Mesenchymal stem cell (in vitro differentiated cells and primary cell): ENCODE results near the gene MYO3A.
"Not testable (repeated sequence)": the region's sequence is repeated elsewhere in the genome, so short reads cannot be mapped to it uniquely, and the experiment has no call there.

Experiments
- DNase-seq: peaks from one replicate; pipeline ENCODE4 v3.0.0-alpha.2; 2013
- H2AFZ ChIP-seq: one replicate; pipeline ENCODE4 v1.6.1; 2013; ENCODE audit warnings: low read depth, mild to moderate bottlenecking, control low read depth, inconsistent platforms, low read length, moderate library complexity
- H2AK5ac ChIP-seq: 2 replicates; pipeline ENCODE4 v1.6.1; 2013; ENCODE audit warnings: low read length, moderate library complexity, mild to moderate bottlenecking, inconsistent platforms; ENCODE audit not compliant: severe bottlenecking
- H2BK120ac ChIP-seq: one replicate; pipeline ENCODE4 v1.6.1; 2013; ENCODE audit warnings: low read depth, mild to moderate bottlenecking, inconsistent platforms, low read length, moderate library complexity
- H2BK12ac ChIP-seq, 2 experiments: one replicate each; pipeline ENCODE4 v1.6.1; 2013; ENCODE audit warnings: inconsistent platforms in 2 of 2, low read length in 2 of 2, mild to moderate bottlenecking in 2 of 2, moderate library complexity in 2 of 2, control low read depth in 1 of 2
- H2BK15ac ChIP-seq: one replicate; pipeline ENCODE4 v1.6.1; 2013; ENCODE audit warnings: mild to moderate bottlenecking, low read depth, inconsistent platforms; ENCODE audit not compliant: poor library complexity, severe bottlenecking
- H2BK5ac ChIP-seq: 2 replicates; pipeline ENCODE4 v1.6.1; 2013; ENCODE audit warnings: low read depth, mild to moderate bottlenecking, low read length, control low read depth, inconsistent platforms; ENCODE audit not compliant: poor library complexity, severe bottlenecking
- H3K14ac ChIP-seq, 2 experiments: one replicate each; pipeline ENCODE4 v1.6.1; 2013; ENCODE audit warnings: inconsistent platforms in 2 of 2, low read length in 2 of 2, control low read depth in 1 of 2, mild to moderate bottlenecking in 1 of 2, moderate library complexity in 1 of 2
- H3K18ac ChIP-seq, 2 experiments: one replicate each; pipeline ENCODE4 v1.6.1; 2013; ENCODE audit warnings: inconsistent platforms in 2 of 2, low read length in 2 of 2, control low read depth in 1 of 2, low read depth in 1 of 2, mild to moderate bottlenecking in 1 of 2
- H3K23ac ChIP-seq, 2 experiments: one replicate each; pipeline ENCODE4 v1.6.1; 2013; ENCODE audit warnings: inconsistent platforms in 2 of 2, low read length in 2 of 2, mild to moderate bottlenecking in 2 of 2, moderate library complexity in 2 of 2, control low read depth in 1 of 2
- H3K27ac ChIP-seq: 2 replicates; pipeline ENCODE4 v1.5.1; 2013; ENCODE audit warnings: mild to moderate bottlenecking, moderate library complexity, low read length, control low read depth, inconsistent platforms; ENCODE audit not compliant: poor library complexity, severe bottlenecking
- H3K27me3 ChIP-seq, 2 experiments: 2 replicates each; pipeline versions ENCODE4 v1.6.1 to v1.7.0; 2013; ENCODE audit warnings: low read length in 2 of 2, mild to moderate bottlenecking in 2 of 2, moderate library complexity in 2 of 2, control low read depth in 1 of 2, inconsistent platforms in 1 of 2; ENCODE audit not compliant: control insufficient read depth in 1 of 2, insufficient read depth in 1 of 2
- H3K36me3 ChIP-seq, 2 experiments: 2 replicates each; pipeline versions ENCODE4 v1.6.1 to v1.7.0; 2013; ENCODE audit warnings: low read length in 2 of 2, control low read depth in 1 of 2, inconsistent platforms in 1 of 2, low read depth in 1 of 2, mild to moderate bottlenecking in 1 of 2; ENCODE audit not compliant: insufficient read depth in 2 of 2, control insufficient read depth in 1 of 2
- H3K4ac ChIP-seq, 2 experiments: one replicate each; pipeline ENCODE4 v1.6.1; 2013; ENCODE audit warnings: inconsistent platforms in 2 of 2, low read length in 2 of 2, mild to moderate bottlenecking in 2 of 2, moderate library complexity in 2 of 2, control low read depth in 1 of 2, low read depth in 1 of 2
- H3K4me1 ChIP-seq: 2 replicates; pipeline ENCODE4 v1.6.1; 2013; ENCODE audit warnings: low read depth, low read length, control low read depth; ENCODE audit not compliant: control insufficient read depth, insufficient read depth
- H3K4me2 ChIP-seq: 2 replicates; pipeline ENCODE4 v1.6.1; 2013; ENCODE audit warnings: low read length, mild to moderate bottlenecking, inconsistent platforms; ENCODE audit not compliant: poor library complexity, severe bottlenecking
- H3K4me3 ChIP-seq, 2 experiments: 2 replicates each; pipeline versions ENCODE4 v1.5.1 to v1.7.0; 2013; ENCODE audit warnings: low read length in 2 of 2, mild to moderate bottlenecking in 2 of 2, control low read depth in 1 of 2, low read depth in 1 of 2; ENCODE audit not compliant: insufficient read depth in 1 of 2
- H3K79me1 ChIP-seq: replicated peaks from 2 replicates; pipeline ENCODE4 v1.6.1; 2013; ENCODE audit warnings: mild to moderate bottlenecking, control low read depth, low read length, inconsistent platforms; ENCODE audit not compliant: poor library complexity, severe bottlenecking
- H3K9ac ChIP-seq: 2 replicates; pipeline ENCODE4 v1.7.0; 2013; ENCODE audit warnings: mild to moderate bottlenecking, low read length, moderate library complexity
- H3K9me3 ChIP-seq: 2 replicates; pipeline ENCODE4 v1.7.0; 2013; ENCODE audit warnings: mild to moderate bottlenecking, low read length; ENCODE audit not compliant: control insufficient read depth
- H4K8ac ChIP-seq: one replicate; pipeline ENCODE4 v1.6.1; 2013; ENCODE audit warnings: inconsistent platforms, mild to moderate bottlenecking, low read length, moderate library complexity
- H4K91ac ChIP-seq: one replicate; pipeline ENCODE4 v1.6.1; 2013; ENCODE audit warnings: mild to moderate bottlenecking, low read length, inconsistent platforms
- WGBS: methylation state at CpG from one replicate; pipeline ENCODE4 v1.1.7; 2013; ENCODE audit warnings: mixed read lengths; 5-methylcytosine and 5-hydroxymethylcytosine counted together

Gene MYO3A

DNA sequence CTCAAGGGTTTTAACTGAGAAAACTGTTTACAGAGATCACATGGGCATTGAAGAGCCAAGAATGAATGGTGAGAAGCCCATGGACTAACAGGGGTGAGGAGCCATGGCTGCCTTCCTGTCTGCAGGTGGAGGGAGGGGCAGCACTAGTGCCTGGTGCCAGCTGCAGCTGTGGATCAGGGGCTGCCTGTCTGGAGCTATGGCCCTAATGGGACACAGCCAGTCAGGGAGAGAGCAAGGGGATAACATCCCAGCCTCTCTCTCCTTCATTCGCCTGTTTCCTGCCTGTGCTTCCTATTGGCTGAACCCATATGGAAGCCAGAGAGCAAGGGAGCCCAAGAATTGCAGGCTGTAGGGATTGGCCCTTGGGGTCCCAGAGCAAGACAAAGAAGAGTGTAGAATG is 156.7 kb downstream of the MYO3A start:
- Histone ChIP-seq H3K9ac (no peak overlapping the region), H2BK12ac (no peak overlapping the region), H3K4ac (no peak overlapping the region), H3K4me3 (no peak overlapping the region), H3K4me1 (no peaks in the 10 kb centered on the region), H2AFZ (no peak overlapping the region), H2BK15ac (no peak overlapping the region), H2BK120ac (no peak overlapping the region), H3K9me3 (no peaks in the 10 kb centered on the region), H3K4me2 (no peak overlapping the region), H3K27me3 (no peaks in the 10 kb centered on the region), H3K27ac (no peak overlapping the region), H3K14ac (no peak overlapping the region), H3K79me1 (no peaks in the 10 kb centered on the region), H2BK5ac (no peak overlapping the region), H4K91ac (no peak overlapping the region), H3K23ac (no peak overlapping the region), H3K18ac (no peak overlapping the region), H3K36me3 (no peaks in the 10 kb centered on the region), H4K8ac (no peak overlapping the region), H2AK5ac (no peak overlapping the region)
- no peak for DNase-seq
- WGBS: 100% methylated on average over 1 of the region's 1 CpG

DNA sequence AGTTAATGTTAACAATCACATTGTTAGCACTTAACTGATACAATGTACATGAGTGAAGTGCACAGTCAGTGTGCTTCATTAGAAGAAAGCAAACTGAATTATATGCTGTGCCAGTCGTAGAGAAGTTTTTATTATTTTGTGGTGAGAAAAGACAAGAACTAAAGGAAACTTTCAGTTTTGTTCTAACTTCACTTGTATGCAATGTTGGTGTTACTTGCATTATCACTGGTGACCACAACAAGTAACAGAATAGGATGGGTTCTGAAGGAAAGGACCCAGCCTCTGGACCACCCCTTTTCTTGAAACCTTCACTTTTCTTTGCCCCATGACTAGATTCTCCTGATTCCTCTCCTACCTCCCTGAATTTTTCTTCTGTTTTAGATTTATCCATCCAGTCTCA is 159.2 kb downstream of the MYO3A start:
- no peak overlapping the region for H3K9ac ChIP-seq
- no peak overlapping the region for H4K91ac ChIP-seq
- no peak overlapping the region for H2BK120ac ChIP-seq
- H3K4me2 ChIP-seq: no peak overlapping the region
- no peak overlapping the region for H3K14ac ChIP-seq
- no peaks in the 10 kb centered on the region for H3K9me3 ChIP-seq
- H3K79me1 ChIP-seq: no peaks in the 10 kb centered on the region
- H3K4me1 ChIP-seq: no peaks in the 10 kb centered on the region
- H2AK5ac ChIP-seq: no peak overlapping the region
- no peak overlapping the region for H2AFZ ChIP-seq
- no peak overlapping the region for H2BK5ac ChIP-seq
- H2BK15ac ChIP-seq: no peak overlapping the region
- no peaks in the 10 kb centered on the region for H3K27me3 ChIP-seq
- H3K4me3 ChIP-seq: no peak overlapping the region
- no peak overlapping the region for H3K18ac ChIP-seq
- H3K27ac ChIP-seq: no peak overlapping the region
- no peak overlapping the region for H3K23ac ChIP-seq
- H3K4ac ChIP-seq: no peak overlapping the region
- H3K36me3 ChIP-seq: no peaks in the 10 kb centered on the region
- no peak overlapping the region for H2BK12ac ChIP-seq
- DNase-seq: no peak
- 58% methylated on average over 1 of the region's 1 CpG for WGBS
- no peak overlapping the region for H4K8ac ChIP-seq

- 100% methylated on average over 1 of the region's 4 CpGs for WGBS
- Histone ChIP-seq H2BK5ac (no peak overlapping the region), H3K4me2 (no peak overlapping the region), H3K14ac (no peak overlapping the region), H3K27me3 (no peaks in the 10 kb centered on the region), H3K9me3 (no peaks in the 10 kb centered on the region), H3K36me3 (no peaks in the 10 kb centered on the region), H2BK15ac (no peak overlapping the region), H3K79me1 (no peaks in the 10 kb centered on the region), H2BK12ac (no peak overlapping the region), H3K9ac (no peak overlapping the region), H3K4me3 (no peak overlapping the region), H3K4ac (no peak overlapping the region), H3K18ac (no peak overlapping the region), H3K27ac (no peak overlapping the region), H3K4me1 (no peaks in the 10 kb centered on the region), H3K23ac (no peak overlapping the region), H2BK120ac (no peak overlapping the region), H2AFZ (no peak overlapping the region), H2AK5ac (no peak overlapping the region), H4K91ac (no peak overlapping the region), H4K8ac (no peak overlapping the region)
- DNase-seq: no peak
Observed at GRCh38 chr10:26095781-26096180, 161.8 kb downstream of the MYO3A start.

DNA sequence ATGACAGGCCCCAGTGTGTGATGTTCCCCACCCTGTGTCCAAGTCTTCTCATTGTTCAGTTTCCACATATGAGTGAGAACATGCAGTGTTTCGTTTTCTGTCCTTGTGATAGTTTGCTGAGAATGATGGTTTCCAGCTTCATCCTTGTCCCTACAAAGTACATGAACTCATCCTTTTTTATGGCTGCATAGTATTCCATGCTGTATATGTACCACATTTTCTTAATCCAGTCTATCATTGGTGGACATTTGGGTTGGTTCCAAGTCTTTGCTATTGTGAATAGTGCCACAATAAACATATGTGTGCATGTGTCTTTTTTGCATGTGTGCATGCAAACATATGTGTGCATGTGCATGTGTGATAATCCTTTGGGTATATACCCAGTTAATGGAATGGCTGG is 163.5 kb downstream of the MYO3A start:
- not testable (repeated sequence) for H3K36me3 ChIP-seq, H3K79me1 ChIP-seq, H3K9me3 ChIP-seq, H2AFZ ChIP-seq, H2BK120ac ChIP-seq, DNase-seq, H3K23ac ChIP-seq, H3K9ac ChIP-seq, H2BK12ac ChIP-seq, H3K27ac ChIP-seq, H3K4ac ChIP-seq, H3K4me2 ChIP-seq, H2BK5ac ChIP-seq, H3K4me3 ChIP-seq, H3K14ac ChIP-seq, H3K4me1 ChIP-seq, H3K18ac ChIP-seq, H2AK5ac ChIP-seq, H4K91ac ChIP-seq, H2BK15ac ChIP-seq, H3K27me3 ChIP-seq, H4K8ac ChIP-seq
- no CpG with 5 or more reads among the region's 1 CpG for WGBS
